Esophagus muscularis mucosa (tissue), 4 donors: ENCODE data around the gene PARP8. TPM values are rescaled to one million over a fixed set of nuclear protein-coding genes. Genes with fewer than 3 reads are reported as not detected.

ENCODE experiments used
- DNase-seq: peaks from one replicate; pipeline ENCODE4 v3.0.0-alpha.2; 2017; ENCODE audit errors: extremely low spot score
- H3K27ac ChIP-seq, 4 donors: fragments of 200-600 bp; sonication (generic); replicated peaks in 1 of 4; 1 replicate in 3 of 4; 2 replicates in 1 of 4; pipeline ENCODE4 v1.5.1; 2016 to 2019; ENCODE audit warnings: mild to moderate bottlenecking in 1 of 4
- H3K27me3 ChIP-seq, 4 donors: fragments of 200-600 bp; sonication (generic); one replicate each; pipeline versions ENCODE4 v1.5.1 to v1.6.0; 2016 to 2019
- H3K36me3 ChIP-seq, 4 donors: fragments of 200-600 bp; sonication (generic); one replicate each; pipeline ENCODE4 v1.5.1; 2016 to 2019
- H3K4me1 ChIP-seq, 4 donors: fragments of 200-600 bp; sonication (generic); one replicate each; pipeline ENCODE4 v1.5.1; 2016 to 2019
- H3K4me3 ChIP-seq, 4 donors: fragments of 200-600 bp; sonication (generic); 1 replicate in 2 of 4; 2 replicates in 2 of 4; pipeline ENCODE4 v1.5.1; 2016 to 2019; ENCODE audit warnings: mild to moderate bottlenecking in 4 of 4, moderate library complexity in 1 of 4
- H3K9me3 ChIP-seq, 4 donors: fragments of 200-600 bp; sonication (generic); 1 replicate in 3 of 4; 2 replicates in 1 of 4; pipeline ENCODE4 v1.5.1; 2016 to 2019
- CTCF ChIP-seq, 3 experiments: fragments of 200-600 bp in 2 of 3; fragments of 450-650 bp in 1 of 3; sonication (generic) in 2 of 3; IDR thresholded peaks; one replicate each; pipeline ENCODE4 v1.5.1; 2017 to 2019; ENCODE audit warnings: antibody characterized with exemption in 3 of 3, mild to moderate bottlenecking in 2 of 3, moderate library complexity in 1 of 3
- EP300 ChIP-seq: sonication (generic); formaldehyde crosslinking; IDR thresholded peaks from one replicate; pipeline ENCODE4 v1.6.1; 2017; ENCODE audit warnings: antibody characterized with exemption
- POLR2A ChIP-seq: fragments of 450-650 bp; IDR thresholded peaks from one replicate; pipeline ENCODE4 v1.6.1; 2017; ENCODE audit warnings: antibody characterized with exemption, moderate library complexity, mild to moderate bottlenecking, low read depth
- POLR2AphosphoS5 ChIP-seq, 2 donors: sonication (generic); formaldehyde crosslinking; IDR thresholded peaks; one replicate each; pipeline ENCODE4 v1.6.1; 2017; ENCODE audit warnings: antibody characterized with exemption in 2 of 2
- WGBS: methylation state at CpG from one replicate; pipeline ENCODE4 v1.1.5; 2018; 5-methylcytosine and 5-hydroxymethylcytosine counted together
- intact Hi-C: fragments of 100-400 bp; cut with DNase I; formaldehyde crosslinking; loops from one replicate; pipeline ENCODE4 v1.15.1; 2023
- total RNA-seq, 4 donors: library from RNA; depleted of rRNA; stranded (reverse); fragments of >200 nt; gene quantifications; one replicate each; pipeline versions ENCODE4 v1.1.0 to v1.2.1, GENCODE V29; 2016

PARP8 gene
- total RNA-seq, 4 donors from 2014 or later: 5.4 to 17.1 (median 9.7) TPM

GRCh38 chr5:50827516-50828247, 161.2 kb downstream of the PARP8 start:
- no peak for TF ChIP-seq EP300
- no peak for TF ChIP-seq POLR2A
- no peak for TF ChIP-seq CTCF (IDR thresholded peaks at IDR 0.05)
- no peak for TF ChIP-seq POLR2AphosphoS5 (IDR thresholded peaks at IDR 0.05)
- Histone ChIP-seq H3K9me3 (no peaks in the 10 kb centered on the region), H3K27ac (no peak overlapping the region), H3K36me3 (peaks cover 0 to 23% (median 0%) of the 10 kb centered on the region in 4 donors), H3K4me1 (no peaks in the 10 kb centered on the region), H3K27me3 (no peaks in the 10 kb centered on the region), H3K4me3 (no peak overlapping the region)
- intact Hi-C loops: no loop called here
- 89% methylated on average over 1 of the region's 1 CpG for WGBS
- DNase-seq: no peak

- no peak overlapping the region for H3K27ac ChIP-seq
- peaks cover 0 to 23% (median 0%) of the 10 kb centered on the region in 4 donors for H3K36me3 ChIP-seq
- intact Hi-C loops: no loop called here
- no peak for DNase-seq
- H3K4me3 ChIP-seq: no peak overlapping the region
- TF ChIP-seq CTCF (IDR thresholded peaks at IDR 0.05) (no peak), POLR2A (no peak), EP300 (no peak), POLR2AphosphoS5 (IDR thresholded peaks at IDR 0.05) (no peak)
- H3K27me3 ChIP-seq: no peaks in the 10 kb centered on the region
- H3K9me3 ChIP-seq: no peaks in the 10 kb centered on the region
- WGBS: 100% methylated on average over 1 of the region's 1 CpG
- no peaks in the 10 kb centered on the region for H3K4me1 ChIP-seq
Measured at GRCh38 chr5:50829023-50829422, 162.6 kb downstream of the PARP8 start.

GRCh38 chr5:50832657-50833284, 166.3 kb downstream of the PARP8 start:
- Histone ChIP-seq H3K4me3 (no peak overlapping the region), H3K27me3 (no peaks in the 10 kb centered on the region), H3K36me3 (peaks cover 0 to 37% (median 3%) of the 10 kb centered on the region in 4 donors), H3K4me1 (no peaks in the 10 kb centered on the region), H3K9me3 (no peaks in the 10 kb centered on the region), H3K27ac (no peak overlapping the region)
- intact Hi-C loops: no loop called here
- DNase-seq: no peak
- TF ChIP-seq CTCF (IDR thresholded peaks at IDR 0.05) (no peak), EP300 (no peak), POLR2A (no peak), POLR2AphosphoS5 (IDR thresholded peaks at IDR 0.05) (no peak)
- WGBS: 92% methylated on average over 4 of the region's 4 CpGs

- TF ChIP-seq EP300: no peak
- TF ChIP-seq CTCF (IDR thresholded peaks at IDR 0.05): no peak
- no peak for TF ChIP-seq POLR2AphosphoS5 (IDR thresholded peaks at IDR 0.05)
- TF ChIP-seq POLR2A: no peak
- Histone ChIP-seq H3K36me3 (peaks cover 0 to 18% (median 3%) of the 10 kb centered on the region in 4 donors), H3K4me3 (no peak overlapping the region), H3K27me3 (no peaks in the 10 kb centered on the region), H3K27ac (no peak overlapping the region), H3K9me3 (no peaks in the 10 kb centered on the region), H3K4me1 (no peaks in the 10 kb centered on the region)
- DNase-seq: no peak
- WGBS: 91% methylated on average over 2 of the region's 2 CpGs
- intact Hi-C loops: no loop called here
Measured at GRCh38 chr5:50836356-50836755, 169.9 kb downstream of the PARP8 start.
